GM11168 (cell line): ENCODE results near the gene OLIG2.

Source experiments
- in situ Hi-C: fragments of 300-500 bp; cut with MboI; formaldehyde crosslinking; loops from one replicate; pipeline ENCODE4 v1.12.0; 2022; ENCODE audit warnings: low sequenced_read_pairs; ENCODE audit not compliant: unreplicated experiment

The OLIG2 gene

GRCh38 chr21:33019516-33019884 is 6.2 kb upstream of the OLIG2 start:
- in situ Hi-C loops: no loop called here

GRCh38 chr21:33019885-33020557 is 5.7 kb upstream of the OLIG2 start:
- in situ Hi-C loops: no loop called here

- in situ Hi-C loops: no loop called here
Observed at GRCh38 chr21:33020558-33021100, 5.1 kb upstream of the OLIG2 start.

DNA sequence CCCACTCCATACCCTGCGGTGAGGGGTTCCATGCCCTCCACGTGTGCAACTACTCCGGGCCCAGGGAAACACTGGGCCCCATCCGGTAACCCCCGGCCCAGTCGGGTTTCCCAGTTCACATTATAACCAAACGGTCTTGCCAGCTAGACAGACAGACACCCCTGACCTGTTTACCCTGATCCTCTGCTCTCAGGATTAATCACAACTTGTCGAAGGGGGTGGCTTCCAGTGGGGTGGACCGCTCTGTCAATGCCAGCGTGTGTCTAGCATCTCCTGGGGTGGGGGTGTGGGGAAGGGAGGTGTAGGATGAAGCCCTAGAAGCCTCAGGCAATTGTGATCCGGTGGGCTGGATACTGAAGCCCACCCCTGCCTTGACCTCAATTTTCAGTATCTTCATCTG is 4.6 kb upstream of the OLIG2 start:
- in situ Hi-C loops: no loop called here

- in situ Hi-C loops: no loop called here
Observed at GRCh38 chr21:33021667-33022066, 4.1 kb upstream of the OLIG2 start.

DNA sequence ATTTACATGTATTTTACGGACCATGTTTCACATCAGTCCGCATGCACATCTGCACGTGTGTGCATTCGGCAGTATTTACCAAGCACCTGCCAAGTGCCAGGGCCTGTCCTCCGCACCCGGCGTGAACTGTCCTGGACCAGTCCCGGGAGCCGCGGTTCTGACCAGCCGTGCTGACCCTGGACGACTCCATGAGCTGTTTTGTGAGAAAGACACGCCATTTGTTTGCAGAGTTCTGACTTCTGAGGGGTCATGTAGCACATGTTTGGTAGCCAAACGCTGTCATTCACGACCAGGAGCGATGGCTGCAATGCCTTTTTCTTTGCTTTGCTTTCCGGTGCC is 3.3 kb upstream of the OLIG2 start:
- in situ Hi-C loops: no loop called here

GRCh38 chr21:33022828-33023573 is 2.7 kb upstream of the OLIG2 start:
- in situ Hi-C loops: no loop called here

DNA sequence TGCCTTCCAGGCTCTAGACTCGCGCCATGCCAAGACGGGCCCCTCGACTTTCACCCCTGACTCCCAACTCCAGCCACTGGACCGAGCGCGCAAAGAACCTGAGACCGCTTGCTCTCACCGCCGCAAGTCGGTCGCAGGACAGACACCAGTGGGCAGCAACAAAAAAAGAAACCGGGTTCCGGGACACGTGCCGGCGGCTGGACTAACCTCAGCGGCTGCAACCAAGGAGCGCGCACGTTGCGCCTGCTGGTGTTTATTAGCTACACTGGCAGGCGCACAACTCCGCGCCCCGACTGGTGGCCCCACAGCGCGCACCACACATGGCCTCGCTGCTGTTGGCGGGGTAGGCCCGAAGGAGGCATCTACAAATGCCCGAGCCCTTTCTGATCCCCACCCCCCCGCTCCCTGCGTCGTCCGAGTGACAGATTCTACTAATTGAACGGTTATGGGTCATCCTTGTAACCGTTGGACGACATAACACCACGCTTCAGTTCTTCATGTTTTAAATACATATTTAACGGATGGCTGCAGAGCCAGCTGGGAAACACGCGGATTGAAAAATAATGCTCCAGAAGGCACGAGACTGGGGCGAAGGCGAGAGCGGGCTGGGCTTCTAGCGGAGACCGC is 2.0 kb upstream of the OLIG2 start:
- in situ Hi-C loops: no loop called here

- in situ Hi-C loops: no loop called here
Observed at GRCh38 chr21:33024201-33025103, 1.3 kb upstream of the OLIG2 start.

- in situ Hi-C loops: no loop called here
Observed at GRCh38 chr21:33025106-33025488, 638 bp upstream of the OLIG2 start.

DNA sequence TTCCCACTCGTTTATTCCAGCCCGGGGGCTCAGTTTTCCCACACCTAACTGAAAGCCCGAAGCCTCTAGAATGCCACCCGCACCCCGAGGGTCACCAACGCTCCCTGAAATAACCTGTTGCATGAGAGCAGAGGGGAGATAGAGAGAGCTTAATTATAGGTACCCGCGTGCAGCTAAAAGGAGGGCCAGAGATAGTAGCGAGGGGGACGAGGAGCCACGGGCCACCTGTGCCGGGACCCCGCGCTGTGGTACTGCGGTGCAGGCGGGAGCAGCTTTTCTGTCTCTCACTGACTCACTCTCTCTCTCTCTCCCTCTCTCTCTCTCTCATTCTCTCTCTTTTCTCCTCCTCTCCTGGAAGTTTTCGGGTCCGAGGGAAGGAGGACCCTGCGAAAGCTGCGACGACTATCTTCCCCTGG is 716 bp downstream of the OLIG2 start:
- in situ Hi-C loops: no loop called here

- in situ Hi-C loops: no loop called here
Observed at GRCh38 chr21:33026878-33027400, 1.2 kb downstream of the OLIG2 start.

- in situ Hi-C loops: no loop called here
Observed at GRCh38 chr21:33027401-33028286, 1.9 kb downstream of the OLIG2 start.

DNA sequence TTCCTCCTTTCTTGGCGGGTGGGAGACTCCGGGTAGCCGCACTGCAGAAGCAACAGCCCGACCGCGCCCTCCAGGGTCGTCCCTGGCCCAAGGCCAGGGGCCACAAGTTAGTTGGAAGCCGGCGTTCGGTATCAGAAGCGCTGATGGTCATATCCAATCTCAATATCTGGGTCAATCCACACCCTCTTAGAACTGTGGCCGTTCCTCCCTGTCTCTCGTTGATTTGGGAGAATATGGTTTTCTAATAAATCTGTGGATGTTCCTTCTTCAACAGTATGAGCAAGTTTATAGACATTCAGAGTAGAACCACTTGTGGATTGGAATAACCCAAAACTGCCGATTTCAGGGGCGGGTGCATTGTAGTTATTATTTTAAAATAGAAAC is 2.5 kb downstream of the OLIG2 start:
- in situ Hi-C loops: no loop called here

GRCh38 chr21:33028773-33029384 is 3.1 kb downstream of the OLIG2 start:
- in situ Hi-C loops: no loop called here

DNA sequence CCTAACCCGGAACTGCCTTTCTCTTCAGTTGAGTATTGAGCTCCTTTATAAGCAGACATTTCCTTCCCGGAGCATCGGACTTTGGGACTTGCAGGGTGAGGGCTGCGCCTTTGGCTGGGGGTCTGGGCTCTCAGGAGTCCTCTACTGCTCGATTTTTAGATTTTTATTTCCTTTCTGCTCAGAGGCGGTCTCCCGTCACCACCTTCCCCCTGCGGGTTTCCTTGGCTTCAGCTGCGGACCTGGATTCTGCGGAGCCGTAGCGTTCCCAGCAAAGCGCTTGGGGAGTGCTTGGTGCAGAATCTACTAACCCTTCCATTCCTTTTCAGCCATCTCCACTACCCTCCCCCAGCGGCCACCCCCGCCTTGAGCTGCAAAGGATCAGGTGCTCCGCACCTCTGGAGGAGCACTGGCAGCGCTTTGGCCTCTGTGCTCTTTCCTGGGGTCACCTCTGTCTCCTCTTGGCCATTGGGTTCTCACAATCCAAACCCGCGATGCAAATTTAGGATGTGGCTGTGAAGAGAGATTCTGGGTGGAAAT is 3.7 kb downstream of the OLIG2 start:
- in situ Hi-C loops: no loop called here

GRCh38 chr21:33029975-33030461 is 4.3 kb downstream of the OLIG2 start:
- in situ Hi-C loops: no loop called here

DNA sequence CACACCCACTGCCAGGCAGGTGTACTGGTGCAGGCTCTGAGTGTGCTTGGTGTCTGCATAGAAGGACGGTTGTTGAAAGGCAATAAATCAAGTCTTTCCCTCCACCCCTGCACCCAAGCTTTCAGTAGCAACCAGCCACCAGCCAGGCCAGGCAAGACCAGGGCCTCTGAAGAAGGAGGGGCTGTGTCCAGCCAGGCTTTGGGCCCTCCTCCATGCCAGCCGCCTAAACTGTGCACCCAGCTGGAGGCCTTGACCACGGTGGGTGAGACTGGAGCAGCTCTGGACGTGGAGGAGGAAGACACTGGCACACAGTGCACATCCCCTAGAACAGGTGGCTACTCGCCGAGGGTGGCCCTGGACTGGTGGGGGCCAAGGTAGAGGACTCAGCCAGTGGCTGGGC is 4.9 kb downstream of the OLIG2 start:
- in situ Hi-C loops: no loop called here
